K562 (cell line): ENCODE data around the gene GRHPR. TPM values are rescaled to one million over a fixed set of nuclear protein-coding genes. Genes with fewer than 3 reads are reported as not detected.

Source experiments
- ATAC-seq: fragments of 200-7000 bp; cut with Tn5 transposase; 3 replicates; pipeline ENCODE4 v1.9.1; 2020; ENCODE audit warnings: moderate library complexity
- BruUV-seq: library from RNA; stranded (reverse); fragments of 400-500 nt; replicated peaks from 2 replicates; lab custom pipeline; 2021; lab: Mats Ljungman, UMichigan
- CTCF ChIA-PET: fragments of 300-600 bp; formaldehyde crosslinking; extraction: SDS; loops from one replicate; lab custom pipeline; 2021; ENCODE audit warnings: low intra/inter-chr PET ratio; lab: Yijun Ruan, JAX
- POLR2A ChIA-PET: fragments of 300-600, 350-650 bp; sonication (Branson Sonifier 250); formaldehyde crosslinking; extraction: SDS; loops from one replicate; lab custom pipeline; 2021; ENCODE audit warnings: antibody characterized with exemption, inconsistent platforms; lab: Yijun Ruan, JAX
- DNase-seq, 4 experiments: peaks; one replicate each; pipeline versions ENCODE4 v3.0.0 to v3.0.0-alpha.2; 2011 to 2018; ENCODE audit warnings: low spot score in 3 of 4, mixed read lengths in 3 of 4; ENCODE audit errors: extremely low read depth in 1 of 4
- FAIRE-seq: peaks from 2 replicates; lab custom pipeline; 2011; peaks lifted over from hg19 to GRCh38; lab: Jason Lieb, UNC
- H2AFZ ChIP-seq: 2 replicates; pipeline ENCODE4 v1.6.0; 2011; ENCODE audit warnings: low read depth, low read length, control low read depth, inconsistent platforms
- H3K27ac ChIP-seq: fragments of 200-600 bp; 3 replicates; pipeline ENCODE4 v1.8.0; 2011; ENCODE audit warnings: low read depth, mild to moderate bottlenecking, control low read depth, inconsistent platforms, low read length, moderate library complexity, mixed read lengths; ENCODE audit errors: extremely low read depth
- H3K27me3 ChIP-seq, 2 experiments: fragments of 300-600 bp in 1 of 2; 2 replicates in 1 of 2; 3 replicates in 1 of 2; pipeline versions ENCODE4 v1.6.0 to v1.8.0; 2011; ENCODE audit warnings: inconsistent platforms in 2 of 2, low read length in 2 of 2, mild to moderate bottlenecking in 1 of 2, mixed read lengths in 1 of 2, moderate library complexity in 1 of 2; ENCODE audit not compliant: control insufficient read depth in 2 of 2, insufficient read depth in 2 of 2
- H3K36me3 ChIP-seq: fragments of 300-600 bp; 3 replicates; pipeline ENCODE4 v1.8.0; 2011; ENCODE audit warnings: mild to moderate bottlenecking, low read length, inconsistent platforms; ENCODE audit not compliant: control insufficient read depth, insufficient read depth
- H3K4me1 ChIP-seq, 2 experiments: fragments of 200-600 bp in 1 of 2; replicated peaks in 1 of 2; 2 replicates in 1 of 2; 3 replicates in 1 of 2; pipeline versions ENCODE4 v1.5.1 to v1.8.0; 2011; ENCODE audit warnings: inconsistent platforms in 2 of 2, low read length in 2 of 2, mild to moderate bottlenecking in 1 of 2, mixed read lengths in 1 of 2, moderate library complexity in 1 of 2; ENCODE audit not compliant: control insufficient read depth in 2 of 2, insufficient read depth in 2 of 2
- H3K4me2 ChIP-seq: 2 replicates; pipeline ENCODE4 v1.6.1; 2011; ENCODE audit warnings: low read length, control low read depth, inconsistent platforms, mixed read lengths; ENCODE audit not compliant: insufficient read depth
- H3K4me3 ChIP-seq: fragments of 200-600 bp; sonication (generic), shearing (Covaris generic); 2 replicates; pipeline ENCODE4 v1.5.1; 2016; ENCODE audit warnings: control low read depth, inconsistent platforms
- H3K79me2 ChIP-seq: fragments of 200-600 bp; 3 replicates; pipeline ENCODE4 v1.8.0; 2011; ENCODE audit warnings: low read length, inconsistent platforms; ENCODE audit not compliant: control insufficient read depth, insufficient read depth
- H3K9ac ChIP-seq, 2 experiments: 2 replicates each; pipeline versions ENCODE4 v1.6.0 to v1.6.1; 2011; ENCODE audit warnings: low read depth in 2 of 2, low read length in 2 of 2, control low read depth in 1 of 2, inconsistent platforms in 1 of 2, mild to moderate bottlenecking in 1 of 2, mixed read lengths in 1 of 2; ENCODE audit not compliant: insufficient read depth in 1 of 2
- H3K9me1 ChIP-seq: one replicate; pipeline ENCODE4 v1.6.0; 2011; ENCODE audit warnings: inconsistent platforms, mild to moderate bottlenecking, low read length, moderate library complexity; ENCODE audit not compliant: control insufficient read depth, insufficient read depth
- H3K9me3 ChIP-seq: replicated peaks from 2 replicates; pipeline ENCODE4 v1.5.1; 2011; ENCODE audit warnings: low read depth, low read length, inconsistent platforms; ENCODE audit not compliant: control insufficient read depth, insufficient read depth
- H4K20me1 ChIP-seq: replicated peaks from 2 replicates; pipeline ENCODE4 v1.6.1; 2011; ENCODE audit warnings: low read length, inconsistent platforms, mixed read lengths; ENCODE audit not compliant: control insufficient read depth, insufficient read depth
- ELF1 ChIP-seq: fragments of 200-800 bp; sonication (Bioruptor generic); IDR thresholded peaks from 2 replicates; pipeline ENCODE4 v1.6.1; 2016; ENCODE audit warnings: missing genetic modification characterization, missing compliant biosample characterization
- FOSL1 ChIP-seq: fragments of 200-800 bp; sonication (Bioruptor generic); conservative IDR thresholded peaks from 2 replicates; pipeline ENCODE4 v1.6.1; 2016; ENCODE audit warnings: missing genetic modification characterization, missing compliant biosample characterization
- FOXO4 ChIP-seq: fragments of 450-650 bp; formaldehyde crosslinking; IDR thresholded peaks from 2 replicates; pipeline ENCODE4 v1.4.0; 2020; ENCODE audit warnings: mild to moderate bottlenecking, moderate library complexity
- HLTF ChIP-seq: fragments of 450-650 bp; IDR thresholded peaks from 2 replicates; pipeline ENCODE4 v1.6.1; 2016
- HNRNPH1 ChIP-seq: fragments of 200-400 bp; formaldehyde crosslinking; optimal IDR thresholded peaks from 2 replicates; pipeline ENCODE3; 2017; ENCODE audit warnings: low read depth, mild to moderate bottlenecking, low read length, moderate library complexity
- HNRNPK ChIP-seq: fragments of 200-400 bp; formaldehyde crosslinking; IDR thresholded peaks from one replicate; pipeline ENCODE4 v1.6.1; 2018; ENCODE audit warnings: mild to moderate bottlenecking, low read depth, low read length; ENCODE audit not compliant: poor library complexity, severe bottlenecking
- NRF1 ChIP-seq, 2 experiments: fragments of 450-650 bp; IDR thresholded peaks in 1 of 2; conservative IDR thresholded peaks in 1 of 2; 2 replicates each; pipeline ENCODE4 v1.6.1; 2014; ENCODE audit warnings: mild to moderate bottlenecking in 2 of 2
- ZFP1 ChIP-seq: fragments of 450-650 bp; formaldehyde crosslinking; IDR thresholded peaks from 2 replicates; pipeline ENCODE4 v1.4.0; 2020; ENCODE audit warnings: mild to moderate bottlenecking, mixed read lengths
- ZNF174 ChIP-seq: fragments of 250-450 bp; sonication (Bioruptor Pico); IDR thresholded peaks from 2 replicates; pipeline ENCODE4 v1.4.0; 2020; ENCODE audit warnings: mild to moderate bottlenecking
- ZNF232 ChIP-seq: sonication (generic); formaldehyde crosslinking; IDR thresholded peaks from 2 replicates; pipeline ENCODE4 v1.8.0; 2022; ENCODE audit warnings: mild to moderate bottlenecking, missing genetic modification reagents
- ZNF407 ChIP-seq: fragments of 450-650 bp; IDR thresholded peaks from 2 replicates; pipeline ENCODE4 v1.6.1; 2016; ENCODE audit warnings: low read depth
- WGBS: fragments of 100-300 bp; shearing (Covaris generic); methylation state at CpG from one replicate; pipeline ENCODE4 v1.1.6; 2016; ENCODE audit warnings: low coverage, mixed read lengths; ENCODE audit not compliant: insufficient coverage; ENCODE audit errors: missing lambda C conversion rate; 5-methylcytosine and 5-hydroxymethylcytosine counted together
- in situ Hi-C: fragments of 300-500 bp; cut with MboI; formaldehyde crosslinking; loops from 4 replicates; pipeline ENCODE4 v1.15.0; 2018; ENCODE audit warnings: inconsistent platforms, mixed read lengths
- intact Hi-C: fragments of 100-400 bp; cut with micrococcal nuclease; formaldehyde crosslinking; loops from 2 replicates; pipeline ENCODE4 v1.14.2; 2022
- polyA plus RNA-seq, 8 experiments: library from polyadenylated mRNA; depleted of rRNA in 4 of 8; stranded (reverse) in 5 of 8; unstranded in 3 of 8; fragments of >200 nt; fragmentation: Nextera tagmentation in 2 of 8; fragmentation: Illumina TruSeq in 1 of 8; extraction: Ambion mirVana in 2 of 8; extraction: Trizol in 1 of 8; gene quantifications; 2 replicates each; pipeline versions ENCODE4 v1.2.1 to v1.2.3, GENCODE V29; 2011 to 2014; ENCODE audit warnings: inconsistent platforms in 1 of 8, missing spikeins in 1 of 8
- total RNA-seq, 7 experiments: library from RNA; depleted of rRNA in 6 of 7; stranded (reverse); fragments of >200 nt in 6 of 7; fragmentation: Illumina TruSeq in 2 of 7; extraction: Trizol in 2 of 7; gene quantifications; 2 replicates each; pipeline versions ENCODE4 v1.2.1 to v1.2.3, GENCODE V29; 2011 to 2021; ENCODE audit warnings: low replicate concordance in 1 of 7
- TF ChIP-seq, protein P1 (sequence below): fragments of 450-650 bp; IDR thresholded peaks from 2 replicates; pipeline ENCODE4 v1.6.1; 2016

GRHPR gene
- total and polyA plus RNA-seq, 9 of the 15 experiments (the other 6 are each of a cell fraction or from before 2014, with no cell fraction given) = 38.9 to 144 (median 120) TPM

DNA sequence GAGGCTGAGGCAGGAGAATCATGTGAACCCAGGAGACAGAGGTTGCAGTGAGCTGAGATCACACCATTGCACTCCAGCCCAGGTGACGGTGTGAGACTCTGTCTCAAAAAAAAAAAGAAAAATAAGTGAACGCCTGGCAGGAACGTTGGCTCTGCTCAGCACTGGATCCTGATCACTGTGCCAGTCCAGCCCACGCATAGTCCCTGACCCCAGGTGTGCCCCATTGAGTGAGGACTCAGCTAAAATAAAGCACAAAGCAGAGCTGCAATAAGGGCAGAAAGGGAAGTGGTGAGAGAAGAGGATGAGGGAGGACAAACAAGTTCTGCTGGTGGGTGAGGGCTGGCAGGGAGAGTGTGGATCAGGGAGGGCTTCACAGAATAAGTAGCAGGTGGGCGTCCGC, 4.3 kb downstream of the GRHPR start:
- H4K20me1 ChIP-seq = peaks cover 14% of the 10 kb centered on the region
- H2AFZ ChIP-seq = no peak overlapping the region
- in situ Hi-C loops (no loop called here), intact Hi-C loops (no loop called here)
- no peak overlapping the region for H3K4me3 ChIP-seq
- ATAC-seq (no peak), FAIRE-seq (no peak), DNase-seq (no peak)
- H3K36me3 ChIP-seq = peaks cover 84% of the 10 kb centered on the region
- ChIA-PET CTCF (no interaction called here), POLR2A (interaction anchor here (0.6 to 1.1 kb wide), 3 partner anchors 24 to 40 kb away, joined by 3 read pairs; no protein-coding TSS in a partner anchor)
- H3K27me3 ChIP-seq = no peaks in the 10 kb centered on the region
- H3K9me3 ChIP-seq = no peaks in the 10 kb centered on the region
- peaks cover 38% of the 10 kb centered on the region for H3K79me2 ChIP-seq
- H3K9me1 ChIP-seq = no peaks in the 10 kb centered on the region
- BruUV-seq = no TSS peak
- no peak overlapping the region for H3K27ac ChIP-seq
- H3K4me1 ChIP-seq = peaks cover 11 to 35% of the 10 kb centered on the region in 2 experiments
- H3K4me2 ChIP-seq = no peak overlapping the region
- WGBS = 90% methylated on average over 6 of the region's 6 CpGs
- no peak overlapping the region; a peak in 1 of 4 replicates for H3K9ac ChIP-seq
- TF ChIP-seq, protein P1, sequence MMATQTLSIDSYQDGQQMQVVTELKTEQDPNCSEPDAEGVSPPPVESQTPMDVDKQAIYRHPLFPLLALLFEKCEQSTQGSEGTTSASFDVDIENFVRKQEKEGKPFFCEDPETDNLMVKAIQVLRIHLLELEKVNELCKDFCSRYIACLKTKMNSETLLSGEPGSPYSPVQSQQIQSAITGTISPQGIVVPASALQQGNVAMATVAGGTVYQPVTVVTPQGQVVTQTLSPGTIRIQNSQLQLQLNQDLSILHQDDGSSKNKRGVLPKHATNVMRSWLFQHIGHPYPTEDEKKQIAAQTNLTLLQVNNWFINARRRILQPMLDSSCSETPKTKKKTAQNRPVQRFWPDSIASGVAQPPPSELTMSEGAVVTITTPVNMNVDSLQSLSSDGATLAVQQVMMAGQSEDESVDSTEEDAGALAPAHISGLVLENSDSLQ = no peak
- no peak for TF ChIP-seq ELF1
- no peak for TF ChIP-seq NRF1 (conservative IDR thresholded peaks at IDR 0.05 in 1 of 2, IDR thresholded peaks at IDR 0.05 in 1 of 2)
- TF ChIP-seq ZNF232 (CRISPR knock-in tag) = no peak
- TF ChIP-seq ZNF174 (CRISPR knock-in tag) = no peak
- TF ChIP-seq ZFP1 = no peak
- no peak for TF ChIP-seq FOSL1 (tag)
- no peak for TF ChIP-seq ZNF407
- TF ChIP-seq HNRNPH1 = no peak
- TF ChIP-seq HLTF = no peak
- TF ChIP-seq FOXO4 = no peak
- no peak for TF ChIP-seq HNRNPK
